Spleen (tissue), 7 donors: ENCODE data around the gene LACTBL1.

Experiments used
- CTCF ChIP-seq, 11 experiments: fragments of 200-600 bp in 7 of 11; fragments of 450-650 bp in 4 of 11; sonication (generic) in 4 of 11; IDR thresholded peaks in 8 of 11; conservative IDR thresholded peaks in 3 of 11; 1 replicate in 7 of 11; 2 replicates in 4 of 11; pipeline versions ENCODE4 v1.4.0 to v1.8.0; 2016 to 2021; ENCODE audit warnings: antibody characterized with exemption in 11 of 11, inconsistent platforms in 4 of 11, mild to moderate bottlenecking in 1 of 11
- POLR2A ChIP-seq, 3 donors: fragments of 450-650 bp; IDR thresholded peaks; one replicate each; pipeline ENCODE4 v1.5.1; 2017; ENCODE audit warnings: antibody characterized with exemption in 3 of 3, mild to moderate bottlenecking in 1 of 3
- POLR2AphosphoS5 ChIP-seq, 3 donors: sonication (generic); formaldehyde crosslinking; IDR thresholded peaks; one replicate each; pipeline ENCODE4 v1.5.1; 2017; ENCODE audit warnings: antibody characterized with exemption in 3 of 3
- donor health status: DM: no; HTN: no; CAD: no; lungs with moderate emphysema.
- donor health status: DM: no; HTN: no; CAD: no.
- donor health status: DM: no; HTN: no; CAD: no.

- TF ChIP-seq CTCF (IDR thresholded peaks at IDR 0.05 in 8 of 11, conservative IDR thresholded peaks at IDR 0.05 in 3 of 11) (no peak), POLR2A (IDR thresholded peaks at IDR 0.05) (no peak), POLR2AphosphoS5 (IDR thresholded peaks at IDR 0.05) (no peak)
Measured at GRCh38 chr1:22975694-22976093, 3.0 kb upstream of the LACTBL1 start.
